ENCODE measurements around the gene GNG7.

The GNG7 gene

DNA sequence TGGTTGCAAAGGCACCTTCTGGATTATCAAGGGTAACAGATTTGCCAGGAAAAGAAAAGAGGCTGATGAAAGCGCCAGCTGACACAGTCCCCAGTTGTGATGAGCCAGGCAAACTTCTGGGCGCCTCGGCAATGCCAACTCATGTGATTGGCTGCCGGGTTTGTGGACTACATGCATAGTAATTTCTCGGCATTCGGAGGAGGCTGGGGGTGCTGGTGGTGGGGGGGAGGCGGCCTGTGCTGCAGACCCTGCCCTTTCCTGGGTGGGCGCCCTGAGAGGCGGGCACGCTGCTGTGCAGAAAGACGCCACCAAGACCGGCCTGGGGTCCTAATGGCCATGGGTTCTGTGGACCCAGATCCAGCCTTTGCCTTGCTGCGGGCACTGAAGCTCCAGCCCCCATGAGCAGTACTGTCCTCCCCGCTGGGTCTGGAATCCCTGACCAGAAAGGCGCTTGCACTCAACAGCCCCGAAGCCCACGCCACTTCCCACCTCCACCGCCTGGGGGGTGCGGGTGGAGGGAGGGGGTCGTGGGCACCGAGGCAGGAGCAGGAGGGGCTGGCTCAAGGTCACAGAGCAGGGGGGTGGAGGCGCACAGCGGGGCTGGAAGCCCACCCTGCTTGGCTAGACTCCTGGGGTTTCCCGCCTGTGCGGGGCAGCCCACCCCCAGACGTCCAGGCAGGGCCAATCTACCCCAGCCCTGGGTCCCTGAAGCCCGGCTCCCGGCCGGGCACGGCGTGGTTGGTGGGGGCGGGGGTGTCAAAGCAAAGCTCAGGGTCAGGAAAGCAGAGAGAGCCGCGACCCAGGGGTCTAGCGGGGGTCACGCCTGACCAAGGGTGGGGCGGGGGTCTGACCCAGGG is 17.7 kb upstream of the GNG7 start:
- TF ChIP-seq, protein P1, sequence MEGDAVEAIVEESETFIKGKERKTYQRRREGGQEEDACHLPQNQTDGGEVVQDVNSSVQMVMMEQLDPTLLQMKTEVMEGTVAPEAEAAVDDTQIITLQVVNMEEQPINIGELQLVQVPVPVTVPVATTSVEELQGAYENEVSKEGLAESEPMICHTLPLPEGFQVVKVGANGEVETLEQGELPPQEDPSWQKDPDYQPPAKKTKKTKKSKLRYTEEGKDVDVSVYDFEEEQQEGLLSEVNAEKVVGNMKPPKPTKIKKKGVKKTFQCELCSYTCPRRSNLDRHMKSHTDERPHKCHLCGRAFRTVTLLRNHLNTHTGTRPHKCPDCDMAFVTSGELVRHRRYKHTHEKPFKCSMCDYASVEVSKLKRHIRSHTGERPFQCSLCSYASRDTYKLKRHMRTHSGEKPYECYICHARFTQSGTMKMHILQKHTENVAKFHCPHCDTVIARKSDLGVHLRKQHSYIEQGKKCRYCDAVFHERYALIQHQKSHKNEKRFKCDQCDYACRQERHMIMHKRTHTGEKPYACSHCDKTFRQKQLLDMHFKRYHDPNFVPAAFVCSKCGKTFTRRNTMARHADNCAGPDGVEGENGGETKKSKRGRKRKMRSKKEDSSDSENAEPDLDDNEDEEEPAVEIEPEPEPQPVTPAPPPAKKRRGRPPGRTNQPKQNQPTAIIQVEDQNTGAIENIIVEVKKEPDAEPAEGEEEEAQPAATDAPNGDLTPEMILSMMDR (conservative IDR thresholded peaks at IDR 0.05) = no peak
- peak overlapping the region; percentile 38; the same call in 1 of the 2 replicates for H3K27ac ChIP-seq

DNA sequence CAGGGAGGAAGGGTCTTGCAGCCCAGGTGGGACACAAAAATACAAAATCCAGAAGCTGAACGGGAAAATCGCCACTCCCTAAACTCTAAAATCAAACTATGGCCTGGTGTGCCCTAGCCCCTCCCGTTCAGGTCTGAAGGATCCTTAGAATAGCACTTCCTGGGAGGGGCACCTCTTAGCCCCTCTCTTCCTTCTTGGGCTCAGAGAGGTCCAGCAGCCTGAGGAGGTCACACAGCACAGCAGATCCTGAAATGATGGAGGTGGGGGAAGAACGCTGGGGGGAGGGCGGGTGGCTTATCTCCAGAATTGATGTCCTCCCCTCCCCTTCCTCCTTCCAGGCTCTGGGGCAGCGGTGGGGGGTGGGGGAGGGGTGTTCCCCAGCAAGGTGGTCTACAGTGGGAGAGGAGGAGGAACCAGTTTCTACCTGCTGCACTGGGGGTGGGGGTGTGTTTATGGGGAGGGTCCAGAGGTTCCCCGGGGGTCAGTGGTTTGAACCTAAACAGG is 16.8 kb upstream of the GNG7 start:
- TF ChIP-seq ZFX (IDR thresholded peaks at IDR 0.05) = no peak
- TF ChIP-seq, protein P1 (conservative IDR thresholded peaks at IDR 0.05) = no peak
- H3K27ac ChIP-seq = no peak overlapping the region

DNA sequence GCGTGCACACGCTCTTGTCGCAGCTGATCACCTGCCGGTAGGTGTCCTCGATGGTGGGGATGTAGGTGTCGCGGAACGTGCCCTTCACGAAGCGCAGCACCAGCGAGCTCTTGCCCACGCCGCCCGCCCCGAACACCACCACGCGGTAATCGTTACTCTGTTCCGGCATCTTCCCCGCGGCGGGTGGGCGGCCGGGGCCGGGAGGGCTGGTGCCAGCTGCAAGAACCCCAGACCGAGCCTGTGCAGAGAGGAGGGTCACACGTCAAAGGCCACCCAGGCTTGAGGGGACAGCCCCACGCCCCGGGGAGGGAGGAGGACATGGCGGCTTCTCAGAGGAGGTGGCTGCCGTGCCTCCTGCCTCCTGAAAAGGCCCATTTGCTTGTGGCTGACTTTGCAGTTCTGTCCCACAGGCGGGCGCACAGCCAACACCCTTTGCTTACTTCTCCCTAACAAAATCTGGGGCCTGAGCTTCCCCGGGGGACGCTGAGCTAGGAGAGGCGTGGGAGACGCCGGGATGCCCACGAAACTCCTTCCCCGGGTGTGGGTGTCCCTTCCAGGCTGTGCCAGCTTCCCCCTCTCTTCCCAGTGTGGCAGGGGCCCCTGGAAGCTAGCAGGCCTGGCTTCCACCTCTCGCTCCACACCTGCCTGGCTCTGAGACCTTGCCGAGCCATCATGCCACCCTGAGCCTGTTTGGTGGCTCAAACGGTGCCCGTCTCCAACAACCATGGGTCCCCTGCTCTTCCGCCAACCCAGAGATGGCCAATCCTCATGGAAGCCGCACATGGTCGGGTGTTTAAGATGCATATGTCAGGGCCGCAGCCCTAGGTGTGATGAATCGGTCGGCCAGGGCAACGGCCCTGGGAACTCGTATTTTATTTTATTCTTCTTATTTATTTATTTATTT is 15.4 kb upstream of the GNG7 start:
- TF ChIP-seq ZFX (IDR thresholded peaks at IDR 0.05) = no peak
- TF ChIP-seq, protein P1 (conservative IDR thresholded peaks at IDR 0.05) = no peak
- H3K27ac ChIP-seq = no peak overlapping the region

DNA sequence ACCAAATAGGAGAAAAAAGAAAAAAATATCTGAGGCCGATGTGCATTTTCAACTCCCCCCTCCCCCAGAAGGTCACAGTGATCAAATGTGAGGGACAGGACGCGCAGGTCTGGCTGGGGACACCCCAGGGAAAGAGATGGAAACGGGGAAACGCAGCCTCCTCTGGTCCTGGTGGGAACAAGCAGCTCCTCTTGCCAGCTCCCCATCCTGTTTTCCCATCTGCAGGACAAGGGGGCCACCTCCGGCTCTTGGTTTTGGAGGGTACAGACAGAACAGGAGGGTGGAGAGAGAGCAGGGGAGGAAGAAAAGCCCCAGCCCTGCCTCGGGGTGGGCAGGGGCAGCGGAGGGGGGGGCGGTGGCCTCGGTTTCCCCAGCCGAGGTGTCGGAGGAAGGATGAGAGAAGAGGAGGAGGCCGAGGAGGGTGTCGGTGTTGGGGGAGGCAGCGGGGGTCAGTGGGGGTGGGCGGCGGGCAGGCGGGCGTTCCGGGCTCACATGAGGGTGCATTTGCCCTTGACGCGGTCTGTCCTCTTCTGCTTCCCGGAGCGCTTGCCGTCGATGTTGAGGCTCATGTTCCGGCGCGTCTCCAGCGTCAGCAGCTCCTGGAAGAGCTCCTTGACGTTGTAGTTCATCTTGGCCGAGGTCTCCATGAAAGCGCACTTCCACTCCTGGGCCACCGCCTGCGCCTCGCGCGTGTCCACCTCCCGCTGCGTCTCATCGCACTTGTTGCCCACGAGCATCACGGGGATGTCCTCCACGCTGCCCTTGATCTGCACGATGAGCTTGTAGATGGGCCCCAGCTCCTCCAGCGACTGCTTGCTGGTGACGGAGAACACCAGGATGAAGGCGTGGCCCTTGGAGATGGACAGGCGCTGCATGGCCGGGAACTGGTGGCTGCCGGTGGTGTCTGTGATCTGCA is 14.5 kb upstream of the GNG7 start:
- no peak for TF ChIP-seq ZFX (IDR thresholded peaks at IDR 0.05)
- TF ChIP-seq, protein P1 (conservative IDR thresholded peaks at IDR 0.05) = no peak
- no peak overlapping the region for H3K27ac ChIP-seq

DNA sequence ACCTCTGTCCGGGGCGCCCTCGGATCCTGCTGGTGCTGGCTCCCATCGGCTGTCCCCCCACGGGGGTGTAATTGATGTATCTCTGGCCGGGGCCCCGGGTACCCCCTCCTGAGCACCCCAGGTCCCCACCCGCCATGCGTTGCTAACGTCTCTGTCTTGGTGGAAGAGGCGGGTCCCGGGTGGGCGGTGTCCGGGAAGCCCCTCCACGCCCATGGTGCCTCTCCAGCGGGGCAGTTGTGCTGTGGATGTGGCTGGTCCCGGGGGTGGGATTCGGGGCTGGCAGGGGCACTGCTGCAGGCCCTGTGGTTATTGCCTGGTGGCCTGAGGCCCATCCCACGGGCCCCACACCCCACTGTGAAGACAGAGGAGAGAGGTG is 13.8 kb upstream of the GNG7 start:
- TF ChIP-seq ZFX (IDR thresholded peaks at IDR 0.05) = no peak
- TF ChIP-seq, protein P1 (conservative IDR thresholded peaks at IDR 0.05) = no peak
- H3K27ac ChIP-seq = no peak overlapping the region

DNA sequence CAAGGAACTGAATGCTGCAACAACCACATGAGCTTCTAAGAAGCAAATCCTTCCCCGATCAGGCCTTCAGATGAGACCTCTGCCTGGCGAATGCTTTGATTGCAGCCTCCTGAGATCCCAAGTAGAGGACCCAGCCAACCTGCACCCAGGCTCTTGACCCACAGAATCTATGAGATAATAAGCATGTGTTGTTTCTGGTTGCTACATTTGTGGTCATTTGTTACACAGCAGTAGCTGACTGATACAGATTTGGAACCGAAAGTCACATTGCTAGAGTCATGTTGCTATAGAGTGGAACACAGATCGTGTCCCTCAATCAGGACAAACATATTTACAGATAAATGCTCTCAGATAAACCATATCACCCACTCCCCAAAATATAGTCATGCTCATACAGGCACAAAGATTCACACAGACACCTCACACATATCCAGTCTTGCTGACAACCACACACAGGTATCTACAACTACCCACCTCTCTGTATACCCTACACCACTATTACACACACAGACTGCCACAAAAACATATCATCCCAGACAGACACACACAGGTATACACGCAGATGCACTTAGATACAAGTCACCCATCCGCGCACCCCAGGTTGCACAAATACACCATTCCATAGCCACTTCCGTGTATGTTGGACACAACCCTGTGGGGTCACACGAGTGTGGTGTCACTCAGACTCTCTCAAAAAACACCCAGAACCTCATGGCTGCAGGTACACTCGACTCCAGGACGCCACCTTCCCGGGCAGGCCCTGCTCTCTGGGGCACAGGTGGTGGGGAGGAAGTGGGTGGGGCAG is 13.2 kb upstream of the GNG7 start:
- TF ChIP-seq, protein P1 (conservative IDR thresholded peaks at IDR 0.05) = no peak
- no peak for TF ChIP-seq ZFX (IDR thresholded peaks at IDR 0.05)
- H3K27ac ChIP-seq = no peak overlapping the region

Measured in C4-2B (cell line).